GM12874 (cell line): ENCODE data around the gene CACNA1I.

ENCODE experiments used
- CTCF ChIP-seq: IDR thresholded peaks from 2 replicates; pipeline ENCODE4 v1.5.1; 2011; ENCODE audit warnings: low read depth, mild to moderate bottlenecking, control low read depth, low read length, moderate library complexity; ENCODE audit not compliant: insufficient read depth

CACNA1I gene

GRCh38 chr22:39724857-39725256, 154.3 kb downstream of the CACNA1I start:
- no peak for TF ChIP-seq CTCF

GRCh38 chr22:39725351-39726035, 154.9 kb downstream of the CACNA1I start:
- no peak for TF ChIP-seq CTCF

- TF ChIP-seq CTCF: no peak
Measured at GRCh38 chr22:39727541-39727940, 157.0 kb downstream of the CACNA1I start.

GRCh38 chr22:39728236-39728860, 157.8 kb downstream of the CACNA1I start:
- TF ChIP-seq CTCF: no peak

- no peak for TF ChIP-seq CTCF
Measured at GRCh38 chr22:39729141-39729934, 158.8 kb downstream of the CACNA1I start.

GRCh38 chr22:39731481-39731880, 160.9 kb downstream of the CACNA1I start:
- TF ChIP-seq CTCF: no peak

- no peak for TF ChIP-seq CTCF
Measured at GRCh38 chr22:39731881-39732555, 161.5 kb downstream of the CACNA1I start.
